Stimulated activated CD4-positive, alpha-beta T cell treated with anti-CD3 and anti-CD28 coated beads, Interleukin-4, amount 100 ng/mL, for 1 hour (primary cell): ENCODE measurements around the gene CA5B.
"Not testable (repeated sequence)": the region's sequence is repeated elsewhere in the genome, so short reads cannot be mapped to it uniquely, and the experiment has no call there.

Source experiments
- DNase-seq: peaks from one replicate; pipeline ENCODE4 v3.0.0-alpha.2; 2020

The CA5B gene

DNA sequence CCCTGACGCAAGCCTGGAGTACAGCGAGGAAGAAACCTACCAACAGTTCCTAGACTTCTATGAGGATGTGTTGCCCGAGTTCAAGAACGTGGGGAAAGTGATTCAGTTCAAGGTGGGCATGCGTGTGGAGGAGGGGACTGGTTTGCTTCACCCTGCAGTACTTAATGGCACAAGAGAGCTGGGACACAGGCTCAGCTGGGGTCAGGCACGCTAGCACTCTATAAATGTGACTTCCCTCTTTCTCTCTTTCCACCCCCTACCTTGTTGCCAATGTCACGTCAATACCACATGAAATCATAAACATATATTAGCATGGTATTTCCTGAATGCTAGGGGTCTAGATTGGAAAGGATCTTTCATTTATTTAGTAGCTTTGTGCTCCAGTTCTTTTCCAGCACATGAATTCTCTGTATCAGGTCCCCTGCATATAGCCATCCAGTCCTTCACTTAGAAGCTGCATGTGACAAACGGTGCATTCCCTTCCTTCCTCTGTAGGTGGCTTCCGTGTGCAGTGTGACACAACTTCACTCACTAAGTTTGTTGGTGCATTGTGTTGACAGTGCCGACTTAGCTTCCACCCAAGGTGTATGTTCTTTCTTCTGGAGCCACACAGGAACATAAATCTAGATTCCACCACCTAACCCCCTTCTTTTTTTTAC lies 77.8 kb downstream of the CA5B start:
- no peak for DNase-seq

DNA sequence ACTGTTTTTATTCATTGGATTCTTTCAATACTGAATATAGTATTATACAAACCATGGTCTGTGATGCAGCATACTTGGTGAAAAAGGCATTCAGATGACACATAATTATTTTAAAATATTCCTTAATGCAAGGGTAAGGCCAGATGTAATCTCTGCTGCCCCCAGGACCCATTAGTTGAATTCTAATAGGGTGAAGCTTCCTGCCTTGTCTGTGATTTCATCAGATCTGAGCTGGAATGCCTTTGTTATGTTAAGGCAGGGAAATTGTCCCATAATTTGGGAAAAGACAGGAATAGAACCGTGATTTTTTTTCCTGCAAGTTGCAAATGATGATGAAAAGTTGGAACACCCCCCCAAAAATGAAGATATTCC lies 78.4 kb downstream of the CA5B start:
- no peak for DNase-seq

DNA sequence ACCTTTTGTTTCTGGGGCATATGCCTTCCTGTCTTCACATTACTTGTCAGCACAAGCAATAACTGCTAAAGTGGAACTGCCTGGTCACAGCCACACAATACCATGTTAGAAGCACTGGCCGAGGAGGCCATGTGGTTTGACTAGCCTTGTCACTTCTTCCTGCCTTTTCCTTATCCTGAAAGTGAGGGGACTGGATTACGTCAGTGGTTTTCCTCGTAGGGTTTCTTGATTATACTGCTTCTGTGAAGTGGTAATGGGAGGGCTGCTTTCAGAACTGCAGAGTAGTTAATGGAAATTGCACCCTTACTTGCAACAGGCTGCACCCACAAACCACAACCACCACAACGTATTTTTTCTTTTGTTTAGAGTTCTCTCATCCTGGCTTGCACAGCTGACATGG lies 78.8 kb downstream of the CA5B start:
- DNase-seq, result no peak

DNA sequence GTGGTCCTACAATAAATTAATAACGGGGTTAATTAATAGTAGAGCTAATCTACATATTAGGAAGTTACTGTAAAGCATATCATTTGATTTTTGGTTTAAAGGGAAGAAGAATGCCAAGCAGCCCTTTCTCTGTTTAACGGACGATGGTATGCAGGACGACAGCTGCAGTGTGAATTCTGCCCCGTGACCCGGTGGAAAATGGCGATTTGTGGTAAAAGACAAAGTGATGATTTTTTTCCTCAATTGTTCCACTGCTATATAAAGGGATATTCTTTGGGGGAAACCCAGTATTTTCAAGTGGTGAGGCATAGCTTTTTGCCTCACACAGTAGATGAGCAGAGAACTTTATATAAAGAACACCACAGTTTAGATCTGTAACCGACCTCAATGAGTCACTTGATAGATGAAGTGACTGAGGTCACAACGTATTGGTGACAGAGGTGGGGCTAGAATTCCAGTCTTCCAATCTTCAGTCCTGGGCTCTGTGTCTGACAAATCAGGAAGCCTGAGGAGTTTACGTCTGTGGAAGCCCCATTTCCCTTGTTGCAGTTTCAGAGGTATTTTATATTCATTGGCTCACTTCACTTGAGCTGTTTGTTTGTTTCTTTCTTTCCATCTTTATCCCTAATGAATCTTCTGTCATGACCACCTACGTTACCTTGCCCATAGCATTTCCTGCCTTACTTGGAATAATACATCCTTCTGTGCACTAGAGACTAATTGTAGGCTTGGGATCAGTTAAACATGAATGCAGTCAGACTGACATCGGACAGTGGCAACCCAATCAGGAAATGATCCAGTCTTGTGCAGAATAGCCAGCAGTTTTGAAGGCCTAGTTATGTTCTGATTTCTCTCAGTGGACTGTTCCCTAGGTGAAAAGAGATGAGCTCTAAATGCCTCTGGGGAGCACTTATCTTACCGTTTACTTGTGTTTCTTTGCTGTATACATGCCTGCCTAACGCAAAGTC lies 82.3 kb downstream of the CA5B start:
- no peak for DNase-seq

DNA sequence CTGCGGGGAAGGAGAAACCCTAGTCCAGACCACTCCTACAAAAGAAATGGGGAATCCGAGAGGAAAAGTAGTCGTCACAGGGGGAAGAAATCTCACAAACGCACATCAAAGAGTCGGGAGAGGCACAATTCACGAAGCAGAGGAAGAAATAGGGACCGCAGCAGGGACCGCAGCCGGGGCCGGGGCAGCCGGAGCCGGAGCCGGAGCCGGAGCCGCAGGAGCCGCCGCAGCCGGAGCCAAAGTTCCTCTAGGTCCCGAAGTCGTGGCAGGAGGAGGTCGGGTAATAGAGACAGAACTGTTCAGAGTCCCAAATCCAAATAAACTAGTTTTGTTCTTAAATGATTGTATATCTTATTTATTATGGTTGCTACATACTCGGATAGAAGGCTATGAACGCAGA lies 84.9 kb downstream of the CA5B start:
- DNase-seq, result no peak

DNA sequence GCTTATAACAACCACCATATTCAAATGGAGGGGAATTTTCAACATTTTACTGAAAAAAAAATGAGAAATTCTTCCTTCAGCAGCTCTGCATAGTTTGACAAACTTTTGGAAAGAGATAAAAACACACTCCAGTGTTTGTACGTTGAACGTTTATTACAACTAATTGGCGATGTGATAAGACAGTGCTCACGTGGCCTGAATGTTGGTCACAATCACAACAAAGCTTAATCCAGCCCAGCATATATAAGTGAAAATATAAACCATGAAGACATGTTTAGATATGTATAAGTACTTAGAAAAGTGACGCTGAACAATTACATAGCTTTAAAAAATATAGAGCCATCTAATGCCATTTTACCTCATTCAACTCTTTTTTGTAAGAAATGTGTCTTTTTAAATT lies 87.9 kb downstream of the CA5B start:
- no peak for DNase-seq

DNA sequence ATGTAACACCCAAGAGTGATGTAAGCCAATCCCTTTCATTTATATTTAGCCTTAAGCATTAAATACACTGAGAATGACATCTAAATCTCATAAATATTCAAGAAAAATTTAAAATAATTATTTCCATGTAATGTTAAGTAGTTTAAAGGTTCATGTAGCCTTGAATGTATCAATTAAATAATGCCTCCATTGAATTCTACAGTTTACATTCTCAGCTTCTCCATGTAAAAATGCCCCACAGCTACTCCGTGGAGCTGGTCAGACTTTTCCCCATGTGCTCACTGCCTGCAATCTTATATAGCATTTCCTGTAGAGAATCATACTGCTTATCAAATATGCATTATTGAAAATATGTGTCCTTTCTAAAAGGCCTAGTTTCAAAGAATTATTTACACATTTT lies 91.1 kb downstream of the CA5B start:
- DNase-seq, result no peak

DNA sequence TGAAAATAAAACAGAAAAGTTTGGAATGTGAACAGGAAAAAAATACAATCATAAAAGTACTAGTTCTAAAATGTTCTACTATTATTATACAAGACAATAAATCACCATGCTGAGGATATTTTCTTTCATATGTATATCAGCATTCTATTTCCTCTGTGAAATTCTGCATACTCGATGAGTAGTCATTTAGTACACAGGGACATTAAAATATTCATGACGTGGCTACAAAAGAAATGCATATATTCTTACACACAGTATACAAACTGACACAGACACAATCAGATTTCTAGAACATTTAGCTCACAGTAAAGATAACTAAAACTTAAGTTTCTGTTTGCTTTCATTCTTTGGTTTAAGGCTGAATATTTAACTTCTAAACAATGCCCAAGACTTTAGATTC lies 93.3 kb downstream of the CA5B start:
- DNase-seq, result not testable (repeated sequence)

DNA sequence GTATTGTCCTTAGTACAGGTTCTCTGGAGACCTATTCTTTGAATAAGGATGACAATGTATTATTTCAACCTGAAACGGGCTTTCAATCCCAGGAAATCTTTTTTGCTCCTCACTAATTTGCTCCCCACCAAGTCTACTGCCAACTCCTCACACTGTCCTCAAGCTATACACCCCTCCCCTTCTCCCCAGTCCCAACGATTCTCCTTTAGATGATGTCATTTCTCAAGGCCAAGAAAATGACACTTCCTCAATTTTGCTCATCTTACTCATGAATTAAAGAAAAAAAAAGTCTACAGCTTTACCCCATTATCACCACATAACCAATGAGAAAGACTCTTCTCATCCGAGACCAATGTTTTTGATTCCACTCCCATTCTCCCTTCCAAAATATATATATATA lies 96.0 kb downstream of the CA5B start:
- no peak for DNase-seq

DNA sequence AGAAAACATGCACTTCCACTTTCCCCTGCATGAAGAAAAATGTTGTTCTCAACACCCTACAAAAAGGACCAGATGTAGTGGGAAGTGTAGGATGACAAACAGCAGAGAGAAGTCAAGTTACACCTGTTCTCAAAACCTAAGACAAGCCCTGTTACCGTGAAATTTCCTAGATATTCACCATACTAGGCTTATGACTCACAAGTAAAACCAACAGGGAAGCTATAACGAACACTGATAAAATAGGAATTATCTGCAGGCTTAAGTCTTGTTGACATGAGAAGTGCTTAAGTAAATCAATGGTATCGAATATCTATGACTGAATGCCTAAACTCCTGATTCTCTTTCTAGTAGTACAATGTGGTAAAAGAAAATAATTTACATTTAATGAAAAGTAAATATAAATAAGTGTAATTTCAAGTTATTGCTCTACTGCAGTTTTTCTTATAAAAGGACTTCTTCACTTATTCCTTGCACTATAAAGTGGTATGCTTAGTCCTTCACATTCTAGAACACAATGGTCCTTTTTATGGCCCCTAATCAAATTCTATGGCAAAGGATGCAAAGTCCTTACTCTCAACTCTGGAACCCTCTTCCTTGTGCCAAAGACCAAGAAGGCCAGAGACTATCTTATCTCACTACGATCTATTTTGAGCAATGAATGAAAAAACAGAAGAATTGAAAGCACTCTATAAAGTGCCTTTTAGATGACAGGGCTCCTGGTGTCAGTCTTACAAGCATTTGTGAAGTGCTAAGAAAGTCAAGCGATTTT lies 96.9 kb downstream of the CA5B start:
- DNase-seq, result no peak
